Liver (tissue), 4 donors: ENCODE results near the gene ZNF473. TPM values are rescaled to one million over a fixed set of nuclear protein-coding genes. Genes with fewer than 3 reads are reported as not detected.

Experiments used
- polyA plus RNA-seq, 2 donors: library from polyadenylated mRNA; stranded (reverse) in 1 of 2; unstranded in 1 of 2; fragments of 200-250 nt in 1 of 2; fragments of >200 nt in 1 of 2; fragmentation: Nextera tagmentation in 1 of 2; extraction: Ambion mirVana in 1 of 2; gene quantifications; one replicate each; pipeline versions ENCODE4 v1.2.1 to v1.2.3, GENCODE V29; 2013 to 2015
- total RNA-seq, 2 donors: library from RNA; depleted of rRNA; stranded (reverse); fragments of >200 nt; gene quantifications; one replicate each; pipeline ENCODE4 v1.2.3, GENCODE V29; 2014
- donor health status: healthy.
- donor health status: healthy.
- donor health status: healthy.

The ZNF473 gene
- total and polyA plus RNA-seq, 4 donors: 0.92 to 4.0 (median 2.8) TPM

Other genes starting within 250 kb of the ZNF473 start
- 10 to 100 TPM in 1 of 2 donors, 1 to 10 TPM in 1; 3.8 to 12.5 TPM for gene FUZ, start 212.7 kb upstream of the ZNF473 start, total RNA-seq
- 1 to 10 TPM; 6.4 to 7.6 TPM for gene FUZ, start 212.7 kb upstream of the ZNF473 start, polyA plus RNA-seq
- gene MED25, start 207.7 kb upstream of the ZNF473 start, total RNA-seq: 10 to 100 TPM in 1 of 2 donors, 1 to 10 TPM in 1; 7.6 to 24.1 TPM
- gene MED25, start 207.7 kb upstream of the ZNF473 start, polyA plus RNA-seq: 10 to 100 TPM in 1 of 2 donors, 1 to 10 TPM in 1; 4.7 to 11.5 TPM
- gene PTOV1, start 174.8 kb upstream of the ZNF473 start, total RNA-seq: 10 to 100 TPM; 38.0 to 40.7 TPM
- 10 to 100 TPM; 41.9 to 52.3 TPM for gene PTOV1, start 174.8 kb upstream of the ZNF473 start, polyA plus RNA-seq
- gene PNKP, start 158.4 kb upstream of the ZNF473 start, total RNA-seq: 10 to 100 TPM; 17.3 to 30.9 TPM
- gene PNKP, start 158.4 kb upstream of the ZNF473 start, polyA plus RNA-seq: 10 to 100 TPM; 18.5 to 21.1 TPM
- 10 to 100 TPM in 1 of 2 donors, 1 to 10 TPM in 1; 6.8 to 10.3 TPM for gene AKT1S1, start 148.7 kb upstream of the ZNF473 start, total RNA-seq
- gene AKT1S1, start 148.7 kb upstream of the ZNF473 start, polyA plus RNA-seq: 10 to 100 TPM; 15.4 to 43.9 TPM
- gene TBC1D17, start 148.3 kb upstream of the ZNF473 start, total RNA-seq: 10 to 100 TPM; 11.3 to 14.9 TPM
- gene TBC1D17, start 148.3 kb upstream of the ZNF473 start, polyA plus RNA-seq: 10 to 100 TPM; 19.5 to 27.9 TPM
- under 1 TPM; 0.08 to 0.75 TPM for gene IL4I1, start 129.1 kb upstream of the ZNF473 start, total RNA-seq
- under 1 TPM; 0.17 to 0.30 TPM for gene IL4I1, start 129.1 kb upstream of the ZNF473 start, polyA plus RNA-seq
- gene ATF5, start 96.8 kb upstream of the ZNF473 start, total RNA-seq: 100 to 1,000 TPM in 1 of 2 donors, 10 to 100 TPM in 1; 42.3 to 143 TPM
- 1,000 to 10,000 TPM in 1 of 2 donors, 100 to 1,000 TPM in 1; 550 to 2,086 TPM for gene ATF5, start 96.8 kb upstream of the ZNF473 start, polyA plus RNA-seq
- 10 to 100 TPM; 14.2 to 19.8 TPM for gene NUP62, start 96.5 kb upstream of the ZNF473 start, total RNA-seq
- gene NUP62, start 96.5 kb upstream of the ZNF473 start, polyA plus RNA-seq: 10 to 100 TPM; 16.7 to 19.6 TPM
- 1 to 10 TPM; 4.4 to 8.9 TPM for gene SIGLEC11, start 64.8 kb upstream of the ZNF473 start, total RNA-seq
- gene SIGLEC11, start 64.8 kb upstream of the ZNF473 start, polyA plus RNA-seq: 1 to 10 TPM in 1 of 2 donors, under 1 TPM in 1; 0.49 to 2.1 TPM
- gene VRK3, start 633 bp upstream of the ZNF473 start, total RNA-seq: 10 to 100 TPM; 16.2 to 23.0 TPM
- 10 to 100 TPM; 17.7 to 23.6 TPM for gene VRK3, start 633 bp upstream of the ZNF473 start, polyA plus RNA-seq
- not detected for gene IZUMO2, start 137.3 kb downstream of the ZNF473 start, total RNA-seq
- gene IZUMO2, start 137.3 kb downstream of the ZNF473 start, polyA plus RNA-seq: not detected
- 10 to 100 TPM; 12.4 to 27.7 TPM for gene MYH14, start 177.6 kb downstream of the ZNF473 start, total RNA-seq
- gene MYH14, start 177.6 kb downstream of the ZNF473 start, polyA plus RNA-seq: 10 to 100 TPM; 23.4 to 37.5 TPM